Measurements from ENCODE around the gene HBP1. TPM values are rescaled to one million over a fixed set of nuclear protein-coding genes. Genes with fewer than 3 reads are reported as not detected.

The HBP1 gene
- total and polyA plus RNA-seq, 2 of the 4 experiments (the other 2 are of a cell fraction) = 27.1 to 69.9 TPM

DNA sequence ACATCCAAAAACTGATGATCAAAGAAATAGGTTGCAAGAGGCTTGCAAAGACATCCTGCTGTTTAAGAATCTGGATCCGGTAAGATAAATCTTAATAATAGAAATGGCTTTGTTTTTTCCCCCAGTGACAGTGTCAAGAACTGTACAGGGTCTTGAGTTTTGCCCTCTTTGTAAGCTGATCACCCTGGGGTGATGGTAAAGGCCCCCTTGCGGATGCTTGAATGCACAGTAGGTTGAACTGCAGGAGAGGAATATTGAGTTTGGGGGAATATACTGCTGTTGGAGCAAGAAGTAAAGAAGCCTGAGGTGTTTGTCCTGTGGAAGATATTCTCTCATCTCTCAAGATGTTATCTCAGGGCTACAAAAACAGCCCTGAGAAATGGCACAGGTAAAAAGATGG lies 40.6 kb upstream of the HBP1 start:
- in situ Hi-C loops (cut with MboI; ENCODE audit: low sequenced_read_pairs) = no loop called here
- no peak for ATAC-seq (ENCODE audit: low read depth)
- CTCF ChIA-PET = no interaction called here

More for the DNA sequence above, 40.6 kb upstream of the HBP1 start:
- 0 out of 2 replicates have a peak, but pooled peaks cover 2% of the 10 kb centered on the region for H3K36me3 ChIP-seq (ENCODE audit: control insufficient read depth, insufficient read depth, low read length)
- no peak overlapping the region for H3K23ac ChIP-seq (ENCODE audit: low read depth, low read length)
- H4K91ac ChIP-seq (ENCODE audit: insufficient read depth, low read depth, low read length) = no peak overlapping the region
- no peak overlapping the region for H2AK5ac ChIP-seq (ENCODE audit: low read depth, low read length)
- H4K8ac ChIP-seq (ENCODE audit: low read depth in 2 of 2, low read length in 2 of 2) = no peak overlapping the region
- H2BK20ac ChIP-seq (ENCODE audit: low read depth, low read length) = no peak overlapping the region
- POLR2A ChIA-PET (ENCODE audit: unreplicated experiment) = no interaction called here
- H3K4me2 ChIP-seq (ENCODE audit: low read depth, low read length) = no peak overlapping the region
- no peak overlapping the region for H3K14ac ChIP-seq (replicated peaks; ENCODE audit: low read depth, low read length)
- H3K4me3 ChIP-seq (ENCODE audit: insufficient read depth, low read depth, low read length) = no peak overlapping the region
- H3K9me3 ChIP-seq (ENCODE audit: control insufficient read depth, insufficient read depth, low read length) = no peaks in the 10 kb centered on the region
- no peak overlapping the region for H3K56ac ChIP-seq (ENCODE audit: extremely low read depth, insufficient read depth, low read length)
- no peak overlapping the region for H4K5ac ChIP-seq (ENCODE audit: low read depth, low read length)
- H2BK15ac ChIP-seq (ENCODE audit: low read depth, low read length) = no peak overlapping the region
- no peak overlapping the region for H2AK9ac ChIP-seq (replicated peaks; ENCODE audit: low read depth, low read length, poor library complexity)
- no peaks in the 10 kb centered on the region for H4K20me1 ChIP-seq (ENCODE audit: insufficient read depth, low read length)
- no peaks in the 10 kb centered on the region for H3K27me3 ChIP-seq (ENCODE audit: control insufficient read depth, insufficient read depth, low read length)
- intact Hi-C loops (cut with micrococcal nuclease) (no loop called here), dilution Hi-C loops (cut with HindIII; ENCODE audit: low sequenced_read_pairs, unreplicated experiment) (no loop called here)
- H3K27ac ChIP-seq (ENCODE audit: insufficient read depth, low read length) = no peak overlapping the region
- H3K4ac ChIP-seq (ENCODE audit: low read depth, low read length) = no peak overlapping the region
- no peak for DNase-seq
- no peak overlapping the region for H2BK120ac ChIP-seq (ENCODE audit: low read depth, low read length)
- H3K4me1 ChIP-seq (ENCODE audit: control insufficient read depth, insufficient read depth, low read length) = peaks cover 4% of the 10 kb centered on the region
- no CpG with 5 or more reads among the region's 2 CpGs for WGBS, 2 experiments (ENCODE audit: extremely low coverage in 2 of 2, insufficient read length in 1 of 2)
- BruUV-seq (replicated peaks) = no TSS peak
- no peaks in the 10 kb centered on the region for H3K9me1 ChIP-seq (ENCODE audit: insufficient read depth, low read length)
- no peaks in the 10 kb centered on the region for H3K79me1 ChIP-seq (ENCODE audit: low read depth in 1 of 2, low read length in 2 of 2)
- no peak overlapping the region for H2BK5ac ChIP-seq (ENCODE audit: low read depth, low read length, poor library complexity, severe bottlenecking)
- TF ChIP-seq, protein P1, sequence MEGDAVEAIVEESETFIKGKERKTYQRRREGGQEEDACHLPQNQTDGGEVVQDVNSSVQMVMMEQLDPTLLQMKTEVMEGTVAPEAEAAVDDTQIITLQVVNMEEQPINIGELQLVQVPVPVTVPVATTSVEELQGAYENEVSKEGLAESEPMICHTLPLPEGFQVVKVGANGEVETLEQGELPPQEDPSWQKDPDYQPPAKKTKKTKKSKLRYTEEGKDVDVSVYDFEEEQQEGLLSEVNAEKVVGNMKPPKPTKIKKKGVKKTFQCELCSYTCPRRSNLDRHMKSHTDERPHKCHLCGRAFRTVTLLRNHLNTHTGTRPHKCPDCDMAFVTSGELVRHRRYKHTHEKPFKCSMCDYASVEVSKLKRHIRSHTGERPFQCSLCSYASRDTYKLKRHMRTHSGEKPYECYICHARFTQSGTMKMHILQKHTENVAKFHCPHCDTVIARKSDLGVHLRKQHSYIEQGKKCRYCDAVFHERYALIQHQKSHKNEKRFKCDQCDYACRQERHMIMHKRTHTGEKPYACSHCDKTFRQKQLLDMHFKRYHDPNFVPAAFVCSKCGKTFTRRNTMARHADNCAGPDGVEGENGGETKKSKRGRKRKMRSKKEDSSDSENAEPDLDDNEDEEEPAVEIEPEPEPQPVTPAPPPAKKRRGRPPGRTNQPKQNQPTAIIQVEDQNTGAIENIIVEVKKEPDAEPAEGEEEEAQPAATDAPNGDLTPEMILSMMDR (conservative IDR thresholded peaks at IDR 0.05; ENCODE audit: low read depth, low read length) = no peak
- TF ChIP-seq NFE2L2 (IDR thresholded peaks at IDR 0.05; ENCODE audit: low read depth, low read length) (no peak), RFX5 (IDR thresholded peaks at IDR 0.05; ENCODE audit: low read depth, low read length) (no peak), BHLHE40 (IDR thresholded peaks at IDR 0.05; ENCODE audit: low read depth, low read length) (no peak)
- H3K18ac ChIP-seq (ENCODE audit: low read depth, low read length) = no peak overlapping the region
- no peak overlapping the region for H2AFZ ChIP-seq (replicated peaks; ENCODE audit: low read length, poor library complexity)
- H3K9ac ChIP-seq (ENCODE audit: low read depth, low read length) = no peak overlapping the region

Measured in IMR-90 (cell line).